MM.1S (cell line): ENCODE results near the gene IER5.

Experiments used
- DNase-seq: peaks from one replicate; pipeline ENCODE4 v3.0.0-alpha.2; 2015
- H2AFZ ChIP-seq: fragments of 300-600 bp; sonication (generic); 2 replicates; pipeline ENCODE4 v1.6.0; 2016; ENCODE audit warnings: antibody characterized with exemption, low read length
- H3F3A ChIP-seq: fragments of 300-600 bp; sonication (generic); 2 replicates; pipeline ENCODE4 v1.6.1; 2016; ENCODE audit warnings: mild to moderate bottlenecking, antibody characterized with exemption, low read length, moderate library complexity, mixed read lengths; ENCODE audit not compliant: insufficient read depth
- H3K27ac ChIP-seq: fragments of 300-600 bp; sonication (generic); 2 replicates; pipeline ENCODE4 v1.5.1; 2016; ENCODE audit warnings: mild to moderate bottlenecking, low read length
- H3K27me3 ChIP-seq: fragments of 300-600 bp; sonication (generic); replicated peaks from 2 replicates; pipeline ENCODE4 v1.6.0; 2016; ENCODE audit warnings: low read length; ENCODE audit not compliant: insufficient read depth
- H3K36me3 ChIP-seq: fragments of 300-600 bp; sonication (generic); replicated peaks from 2 replicates; pipeline ENCODE4 v1.6.1; 2016; ENCODE audit warnings: mild to moderate bottlenecking, low read length, mixed read lengths; ENCODE audit not compliant: insufficient read depth
- H3K4me1 ChIP-seq: fragments of 300-600 bp; sonication (generic); 2 replicates; pipeline ENCODE4 v1.6.1; 2016; ENCODE audit warnings: low read length, mixed read lengths
- H3K4me2 ChIP-seq: fragments of 300-600 bp; sonication (generic); 2 replicates; pipeline ENCODE4 v1.6.0; 2016; ENCODE audit warnings: low read depth, low read length
- H3K4me3 ChIP-seq: fragments of 300-600 bp; sonication (generic); 2 replicates; pipeline ENCODE4 v1.5.1; 2016; ENCODE audit warnings: low read length, mixed read lengths
- H3K79me2 ChIP-seq: fragments of 300-600 bp; sonication (generic); 2 replicates; pipeline ENCODE4 v1.6.1; 2016; ENCODE audit warnings: mixed run types, low read length, mixed read lengths
- H3K9ac ChIP-seq: fragments of 300-600 bp; sonication (generic); 2 replicates; pipeline ENCODE4 v1.6.1; 2016; ENCODE audit warnings: low read length, mixed read lengths
- H3K9me2 ChIP-seq: fragments of 300-600 bp; sonication (generic); replicated peaks from 2 replicates; pipeline ENCODE4 v1.6.1; 2016; ENCODE audit warnings: mild to moderate bottlenecking, low read length, mixed read lengths; ENCODE audit not compliant: insufficient read depth
- H3K9me3 ChIP-seq: fragments of 300-600 bp; sonication (generic); replicated peaks from 2 replicates; pipeline ENCODE4 v1.6.1; 2016; ENCODE audit warnings: mild to moderate bottlenecking, low read length, mixed read lengths; ENCODE audit not compliant: insufficient read depth
- H4K20me1 ChIP-seq: fragments of 300-600 bp; sonication (generic); 2 replicates; pipeline ENCODE4 v1.6.1; 2016; ENCODE audit warnings: mild to moderate bottlenecking, low read length, moderate library complexity, mixed read lengths; ENCODE audit not compliant: insufficient read depth
- CTCF ChIP-seq: fragments of 300-600 bp; sonication (generic); IDR thresholded peaks from 2 replicates; pipeline ENCODE4 v1.5.1; 2016; ENCODE audit warnings: antibody characterized with exemption, low read length, mixed read lengths
- EZH2 ChIP-seq: fragments of 300-600 bp; sonication (generic); optimal IDR thresholded peaks from 2 replicates; pipeline ENCODE3; 2017; ENCODE audit warnings: low read depth, mild to moderate bottlenecking, antibody characterized with exemption, low read length, mixed read lengths
- EZH2phosphoT487 ChIP-seq: fragments of 300-600 bp; sonication (generic); IDR thresholded peaks from 2 replicates; pipeline ENCODE4 v1.6.1; 2018; ENCODE audit warnings: antibody characterized with exemption, low read length

IER5 gene

GRCh38 chr1:181080556-181080955 lies 7.9 kb upstream of the IER5 start:
- H3K36me3 ChIP-seq = no peaks in the 10 kb centered on the region
- H3K27ac ChIP-seq = no peak overlapping the region
- H3F3A ChIP-seq = no peaks in the 10 kb centered on the region
- no peak overlapping the region for H2AFZ ChIP-seq
- no peak for DNase-seq
- H4K20me1 ChIP-seq = no peaks in the 10 kb centered on the region
- H3K9ac ChIP-seq = no peak overlapping the region
- TF ChIP-seq EZH2 = no peak
- no peak for TF ChIP-seq EZH2phosphoT487
- no peak for TF ChIP-seq CTCF
- no peak overlapping the region for H3K4me2 ChIP-seq
- no peak overlapping the region for H3K4me3 ChIP-seq
- H3K9me2 ChIP-seq = no peaks in the 10 kb centered on the region
- no peaks in the 10 kb centered on the region for H3K27me3 ChIP-seq
- H3K79me2 ChIP-seq = no peaks in the 10 kb centered on the region
- H3K9me3 ChIP-seq = no peaks in the 10 kb centered on the region
- 0 out of 2 replicates have a peak, but pooled peaks cover 3% of the 10 kb centered on the region for H3K4me1 ChIP-seq

GRCh38 chr1:181081395-181081794 lies 7.1 kb upstream of the IER5 start:
- Histone ChIP-seq H4K20me1 (no peaks in the 10 kb centered on the region), H3K27ac (no peak overlapping the region), H3K79me2 (no peaks in the 10 kb centered on the region), H3F3A (no peaks in the 10 kb centered on the region), H3K36me3 (no peaks in the 10 kb centered on the region), H3K4me3 (no peak overlapping the region), H3K27me3 (no peaks in the 10 kb centered on the region), H3K4me1 (0 out of 2 replicates have a peak, but pooled peaks cover 3% of the 10 kb centered on the region), H3K9ac (no peak overlapping the region), H3K4me2 (no peak overlapping the region), H2AFZ (no peak overlapping the region), H3K9me2 (no peaks in the 10 kb centered on the region), H3K9me3 (no peaks in the 10 kb centered on the region)
- no peak for TF ChIP-seq CTCF
- TF ChIP-seq EZH2 = no peak
- TF ChIP-seq EZH2phosphoT487 = no peak
- no peak for DNase-seq

- no peak overlapping the region for H3K27ac ChIP-seq
- DNase-seq = peak; percentile 75
Observed at GRCh38 chr1:181083842-181084605, 4.5 kb upstream of the IER5 start.

More at GRCh38 chr1:181083842-181084605, 4.5 kb upstream of the IER5 start:
- Histone ChIP-seq H3K36me3 (no peaks in the 10 kb centered on the region), H3F3A (peaks cover 3% of the 10 kb centered on the region; the same call in 1 of the 2 replicates), H3K9me3 (no peaks in the 10 kb centered on the region), H3K79me2 (peaks cover 4% of the 10 kb centered on the region; the same call in 1 of the 2 replicates), H3K4me1 (0 out of 2 replicates have a peak, but pooled peaks cover 9% of the 10 kb centered on the region), H3K4me3 (no peak overlapping the region), H3K4me2 (no peak overlapping the region), H4K20me1 (no peaks in the 10 kb centered on the region), H2AFZ (no peak overlapping the region), H3K9me2 (no peaks in the 10 kb centered on the region), H3K9ac (no peak overlapping the region), H3K27me3 (no peaks in the 10 kb centered on the region)
- TF ChIP-seq EZH2phosphoT487 (no peak), CTCF (peak; percentile 76), EZH2 (no peak)
